K562 treated with DMSO at 1 percent for 4 hours (cell line): ENCODE results near the gene GLO1. TPM values are rescaled to one million over a fixed set of nuclear protein-coding genes. Genes with fewer than 3 reads are reported as not detected.

Experiments used
- total RNA-seq: library from RNA; unstranded; fragments of 300-600 nt; gene quantifications from 2 replicates; pipeline ENCODE4 v1.2.3, GENCODE V29; 2022; ENCODE audit not compliant: insufficient read depth

The GLO1 gene
- 124 and 131 TPM in 2 replicates for total RNA-seq

DNA sequence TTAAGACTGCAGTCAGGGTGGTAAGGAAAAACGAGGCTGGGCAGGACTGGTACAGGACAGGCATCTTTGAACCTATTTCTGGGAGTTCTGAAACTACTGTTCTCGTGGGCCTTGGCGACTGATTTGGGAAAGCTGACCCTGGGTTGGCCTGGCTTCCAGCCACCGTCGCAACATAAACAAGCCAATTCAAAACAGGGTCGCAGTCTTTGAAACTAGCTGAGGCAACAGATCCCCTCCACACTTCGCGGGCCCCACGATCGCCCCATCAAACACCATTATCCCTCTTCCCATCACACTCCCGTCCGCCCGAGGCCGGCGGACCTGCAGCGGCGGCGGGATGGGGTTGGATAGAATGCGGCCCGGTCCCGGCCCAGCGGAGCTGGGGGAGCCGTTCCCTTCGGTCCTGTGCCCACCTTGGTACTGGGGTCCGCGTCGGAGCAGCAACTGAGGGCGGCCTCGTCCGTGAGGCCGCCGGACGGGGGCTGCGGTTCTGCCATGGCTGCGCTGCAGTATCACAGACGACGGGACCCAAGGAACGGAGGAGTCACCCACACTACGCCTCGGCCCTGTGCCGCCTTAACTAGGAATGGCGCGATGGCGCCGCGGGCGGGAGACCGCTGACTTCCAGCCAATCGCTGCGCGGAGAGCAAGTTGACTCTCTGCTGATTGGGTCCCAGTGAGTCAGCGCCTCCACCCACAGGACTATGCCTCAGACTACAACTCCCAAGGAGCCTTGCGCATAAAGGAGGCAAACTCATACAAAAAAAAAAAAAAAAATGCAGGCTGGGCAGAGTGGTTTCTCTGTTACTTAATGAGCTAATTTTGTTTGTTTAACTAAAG is at the start of gene GLO1:
Gene GLO1 (minus strand): TSS at position 588 of the 840 bp plus-strand sequence. CDS start 91 bp downstream, at position 497.

GRCh38 chr6:38715016-38715689 is 12.2 kb upstream of the GLO1 start, which contains the start of gene DNAH8:
DNAH8 (plus strand) TSS chr6:38715311; CDS start chr6:38722810, 7,499 bp downstream.

GRCh38 chr6:38639498-38640215 is 63.3 kb downstream of the GLO1 start, which contains the start of gene BTBD9:
BTBD9 (minus strand) TSS chr6:38639929.

Other genes starting within 250 kb of the GLO1 start
- gene BTBD9, start 63.2 kb downstream of the GLO1 start, total RNA-seq: 1.5 and 1.7 TPM in 2 replicates
- gene DNAH8, start 12.2 kb upstream of the GLO1 start, total RNA-seq: 0.70 and 0.92 TPM in 2 replicates